Measurements from ENCODE around the gene POPDC2. TPM values are rescaled to one million over a fixed set of nuclear protein-coding genes. Genes with fewer than 3 reads are reported as not detected.

The POPDC2 gene
- total RNA-seq, 1 experiment from 2014 or later: 0.37 TPM

DNA sequence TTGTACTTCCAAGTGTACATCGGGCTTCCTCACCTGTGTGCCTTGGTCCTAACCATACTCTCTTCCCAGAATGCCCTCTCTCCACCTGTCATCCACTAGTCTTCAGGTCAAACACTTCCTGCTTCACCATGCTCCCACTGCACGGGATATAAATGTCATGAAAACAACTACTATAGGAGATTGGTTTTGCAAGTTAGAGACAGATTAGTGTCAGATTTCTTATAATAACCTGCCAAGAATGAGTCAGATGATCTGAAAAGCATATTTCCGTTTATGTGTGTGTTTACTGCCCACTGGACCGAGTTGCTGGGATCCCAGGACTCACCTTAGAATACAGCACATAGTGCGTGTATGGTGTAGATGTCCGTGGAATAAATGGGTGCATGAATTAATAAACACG, 41.3 kb downstream of the POPDC2 start:
- no peaks in the 10 kb centered on the region for H3K79me1 ChIP-seq (ENCODE audit: insufficient read depth, low read depth, low read length, poor library complexity, severe bottlenecking)
- no peak overlapping the region for H2AK5ac ChIP-seq (ENCODE audit: insufficient read length, low read length)
- no peaks in the 10 kb centered on the region for H3K79me2 ChIP-seq (ENCODE audit: insufficient read depth, low read length)
- no peak overlapping the region for H3K56ac ChIP-seq (ENCODE audit: insufficient read length, low read depth, low read length)
- H4K8ac ChIP-seq (replicated peaks; ENCODE audit: insufficient read length, low read depth, low read length): no peak overlapping the region
- H3K4me1 ChIP-seq (ENCODE audit: insufficient read depth, low read length): no peaks in the 10 kb centered on the region
- WGBS (ENCODE audit: extremely low coverage, insufficient read length, low lambda C conversion rate): no CpG with 5 or more reads among the region's 7 CpGs
- H3K4me3 Mint-ChIP-seq: no peak overlapping the region
- no peak overlapping the region for H4K5ac ChIP-seq (ENCODE audit: insufficient read length, low read depth, low read length)
- TF ChIP-seq, protein P1, sequence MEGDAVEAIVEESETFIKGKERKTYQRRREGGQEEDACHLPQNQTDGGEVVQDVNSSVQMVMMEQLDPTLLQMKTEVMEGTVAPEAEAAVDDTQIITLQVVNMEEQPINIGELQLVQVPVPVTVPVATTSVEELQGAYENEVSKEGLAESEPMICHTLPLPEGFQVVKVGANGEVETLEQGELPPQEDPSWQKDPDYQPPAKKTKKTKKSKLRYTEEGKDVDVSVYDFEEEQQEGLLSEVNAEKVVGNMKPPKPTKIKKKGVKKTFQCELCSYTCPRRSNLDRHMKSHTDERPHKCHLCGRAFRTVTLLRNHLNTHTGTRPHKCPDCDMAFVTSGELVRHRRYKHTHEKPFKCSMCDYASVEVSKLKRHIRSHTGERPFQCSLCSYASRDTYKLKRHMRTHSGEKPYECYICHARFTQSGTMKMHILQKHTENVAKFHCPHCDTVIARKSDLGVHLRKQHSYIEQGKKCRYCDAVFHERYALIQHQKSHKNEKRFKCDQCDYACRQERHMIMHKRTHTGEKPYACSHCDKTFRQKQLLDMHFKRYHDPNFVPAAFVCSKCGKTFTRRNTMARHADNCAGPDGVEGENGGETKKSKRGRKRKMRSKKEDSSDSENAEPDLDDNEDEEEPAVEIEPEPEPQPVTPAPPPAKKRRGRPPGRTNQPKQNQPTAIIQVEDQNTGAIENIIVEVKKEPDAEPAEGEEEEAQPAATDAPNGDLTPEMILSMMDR (conservative IDR thresholded peaks at IDR 0.05): no peak
- no peak overlapping the region for H3K27ac ChIP-seq (ENCODE audit: insufficient read length, low read depth, low read length)
- H2BK15ac ChIP-seq (ENCODE audit: low read depth, low read length): no peak overlapping the region
- no peak overlapping the region for H2BK12ac ChIP-seq (ENCODE audit: insufficient read length, low read depth, low read length)
- H3K4me2 ChIP-seq (ENCODE audit: insufficient read depth, insufficient read length, low read length): no peak overlapping the region
- H3K27me3 Mint-ChIP-seq (ENCODE audit: low read depth): no peaks in the 10 kb centered on the region; the same call in none of the 2 replicates
- H3K9ac ChIP-seq (ENCODE audit: extremely low read depth, insufficient read length, low read length): no peak overlapping the region
- no peak overlapping the region for H3K27ac Mint-ChIP-seq
- no peaks in the 10 kb centered on the region for H3K9me3 ChIP-seq (ENCODE audit: control insufficient read depth, low read depth, low read length)
- DNase-seq: no peak
- H3K36me3 Mint-ChIP-seq (ENCODE audit: insufficient read depth in 1 of 3, low read depth in 3 of 3): no peaks in the 10 kb centered on the region
- no peaks in the 10 kb centered on the region; the same call in 1 of the 2 replicates for H3K27me3 ChIP-seq (ENCODE audit: insufficient read depth, low read length)
- no peak overlapping the region for H4K91ac ChIP-seq (ENCODE audit: insufficient read length, low read depth, low read length)
- H2BK5ac ChIP-seq (ENCODE audit: insufficient read length, low read length): no peak overlapping the region
- no peak overlapping the region for H3K14ac ChIP-seq (ENCODE audit: insufficient read depth, low read length)
- no peak overlapping the region for H3K4ac ChIP-seq (ENCODE audit: low read depth, low read length)
- no peaks in the 10 kb centered on the region for H4K20me1 ChIP-seq (ENCODE audit: control insufficient read depth, insufficient read depth, insufficient read length)
- H3T11ph ChIP-seq (ENCODE audit: low read length): no peak overlapping the region
- H3K23ac ChIP-seq (ENCODE audit: insufficient read length, low read depth, low read length): no peak overlapping the region
- no peak overlapping the region for H2BK120ac ChIP-seq (ENCODE audit: low read depth, low read length, poor library complexity, severe bottlenecking)
- no peaks in the 10 kb centered on the region for H3K4me1 Mint-ChIP-seq
- H3K23me2 ChIP-seq (ENCODE audit: insufficient read length, low read depth, low read length, poor library complexity, severe bottlenecking): no peaks in the 10 kb centered on the region
- H2BK20ac ChIP-seq (ENCODE audit: low read depth, low read length, poor library complexity, severe bottlenecking): no peak overlapping the region
- no peak overlapping the region for H3K18ac ChIP-seq (ENCODE audit: insufficient read length, low read depth, low read length)
- no peaks in the 10 kb centered on the region; a peak in 1 of 5 replicates for H3K9me3 Mint-ChIP-seq
- no peak overlapping the region for H2AFZ ChIP-seq (ENCODE audit: low read length)
